Calu3 (cell line): ENCODE results near the gene ST7L. TPM values are rescaled to one million over a fixed set of nuclear protein-coding genes. Genes with fewer than 3 reads are reported as not detected.

Experiments used
- BruUV-seq: library from RNA; stranded (reverse); fragments of 400-500 nt; replicated peaks from 2 replicates; lab custom pipeline; 2021; lab: Mats Ljungman, UMichigan
- CTCF ChIA-PET: fragments of 300-600 bp; sonication (Branson Sonifier 250); formaldehyde crosslinking; loops from one replicate; lab custom pipeline; 2022; ENCODE audit warnings: antibody characterized with exemption; lab: Charles Lee
- DNase-seq: peaks from one replicate; pipeline ENCODE4 v3.0.0; 2022
- H3K27ac Mint-ChIP-seq: one replicate; pipeline ENCODE4 v1.8.0; 2022; ENCODE audit warnings: mixed read lengths; ENCODE audit not compliant: unreplicated experiment
- H3K27me3 Mint-ChIP-seq: one replicate; pipeline ENCODE4 v1.8.0; 2022; ENCODE audit warnings: mixed read lengths; ENCODE audit not compliant: unreplicated experiment
- H3K36me3 Mint-ChIP-seq: one replicate; pipeline ENCODE4 v1.8.0; 2022; ENCODE audit warnings: mild to moderate bottlenecking, moderate library complexity, mixed read lengths; ENCODE audit not compliant: insufficient read depth, unreplicated experiment
- H3K4me1 Mint-ChIP-seq: one replicate; pipeline ENCODE4 v1.8.0; 2022; ENCODE audit warnings: mild to moderate bottlenecking, low read depth, mixed read lengths; ENCODE audit not compliant: unreplicated experiment
- H3K4me3 Mint-ChIP-seq: one replicate; pipeline ENCODE4 v1.8.0; 2022; ENCODE audit warnings: mild to moderate bottlenecking, low read depth, moderate library complexity, mixed read lengths; ENCODE audit not compliant: unreplicated experiment
- H3K9me3 Mint-ChIP-seq: one replicate; pipeline ENCODE4 v1.8.0; 2022; ENCODE audit warnings: low read depth, mixed read lengths; ENCODE audit not compliant: unreplicated experiment
- intact Hi-C: fragments of 100-400 bp; cut with micrococcal nuclease; formaldehyde crosslinking; loops from one replicate; pipeline ENCODE4 v1.10.0; 2022; ENCODE audit not compliant: unreplicated experiment
- total RNA-seq: library from RNA; stranded (reverse); gene quantifications from 2 replicates; pipeline ENCODE4 v1.2.3, GENCODE V29; 2022
- TF ChIP-seq, protein P1 (sequence below): fragments of 200-600 bp; IDR thresholded peaks from one replicate; pipeline ENCODE4 v1.8.0; 2022; ENCODE audit warnings: antibody characterized with exemption; ENCODE audit not compliant: unreplicated experiment

The ST7L gene
- total RNA-seq, 1 experiment from 2014 or later = 15.9 TPM

DNA sequence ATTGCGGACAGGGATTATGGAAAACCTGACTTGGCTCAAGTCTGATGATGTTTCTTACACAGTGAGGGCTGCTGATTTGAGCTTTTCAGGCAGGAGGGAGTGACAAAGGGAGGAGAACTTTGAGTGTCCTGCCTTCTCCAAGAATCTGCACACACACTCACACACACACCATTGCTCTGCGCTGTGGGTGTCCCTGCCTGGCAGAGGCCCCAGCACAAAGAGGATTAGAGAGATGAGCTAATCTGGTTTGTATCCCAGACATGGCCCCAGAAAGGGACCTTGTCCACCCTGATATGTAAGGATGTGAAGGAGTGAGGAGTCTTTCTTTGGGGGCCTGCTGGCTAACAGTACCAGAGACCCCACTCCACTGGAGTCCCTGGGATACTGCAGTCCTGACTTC, 116.1 kb downstream of the ST7L start:
- Mint-ChIP-seq H3K4me1 (no peaks in the 10 kb centered on the region), H3K27me3 (peaks cover 26% of the 10 kb centered on the region), H3K27ac (no peak overlapping the region), H3K36me3 (peaks cover 3% of the 10 kb centered on the region), H3K4me3 (no peak overlapping the region), H3K9me3 (no peaks in the 10 kb centered on the region)
- CTCF ChIA-PET = no interaction called here
- DNase-seq = no peak
- intact Hi-C loops = loop anchor here (10.0 kb wide), 1 partner anchor 112 kb away; the partner anchor contains the start of genes CAPZA1 and ST7L
- BruUV-seq = no TSS peak
- TF ChIP-seq, protein P1, sequence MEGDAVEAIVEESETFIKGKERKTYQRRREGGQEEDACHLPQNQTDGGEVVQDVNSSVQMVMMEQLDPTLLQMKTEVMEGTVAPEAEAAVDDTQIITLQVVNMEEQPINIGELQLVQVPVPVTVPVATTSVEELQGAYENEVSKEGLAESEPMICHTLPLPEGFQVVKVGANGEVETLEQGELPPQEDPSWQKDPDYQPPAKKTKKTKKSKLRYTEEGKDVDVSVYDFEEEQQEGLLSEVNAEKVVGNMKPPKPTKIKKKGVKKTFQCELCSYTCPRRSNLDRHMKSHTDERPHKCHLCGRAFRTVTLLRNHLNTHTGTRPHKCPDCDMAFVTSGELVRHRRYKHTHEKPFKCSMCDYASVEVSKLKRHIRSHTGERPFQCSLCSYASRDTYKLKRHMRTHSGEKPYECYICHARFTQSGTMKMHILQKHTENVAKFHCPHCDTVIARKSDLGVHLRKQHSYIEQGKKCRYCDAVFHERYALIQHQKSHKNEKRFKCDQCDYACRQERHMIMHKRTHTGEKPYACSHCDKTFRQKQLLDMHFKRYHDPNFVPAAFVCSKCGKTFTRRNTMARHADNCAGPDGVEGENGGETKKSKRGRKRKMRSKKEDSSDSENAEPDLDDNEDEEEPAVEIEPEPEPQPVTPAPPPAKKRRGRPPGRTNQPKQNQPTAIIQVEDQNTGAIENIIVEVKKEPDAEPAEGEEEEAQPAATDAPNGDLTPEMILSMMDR = no peak

DNA sequence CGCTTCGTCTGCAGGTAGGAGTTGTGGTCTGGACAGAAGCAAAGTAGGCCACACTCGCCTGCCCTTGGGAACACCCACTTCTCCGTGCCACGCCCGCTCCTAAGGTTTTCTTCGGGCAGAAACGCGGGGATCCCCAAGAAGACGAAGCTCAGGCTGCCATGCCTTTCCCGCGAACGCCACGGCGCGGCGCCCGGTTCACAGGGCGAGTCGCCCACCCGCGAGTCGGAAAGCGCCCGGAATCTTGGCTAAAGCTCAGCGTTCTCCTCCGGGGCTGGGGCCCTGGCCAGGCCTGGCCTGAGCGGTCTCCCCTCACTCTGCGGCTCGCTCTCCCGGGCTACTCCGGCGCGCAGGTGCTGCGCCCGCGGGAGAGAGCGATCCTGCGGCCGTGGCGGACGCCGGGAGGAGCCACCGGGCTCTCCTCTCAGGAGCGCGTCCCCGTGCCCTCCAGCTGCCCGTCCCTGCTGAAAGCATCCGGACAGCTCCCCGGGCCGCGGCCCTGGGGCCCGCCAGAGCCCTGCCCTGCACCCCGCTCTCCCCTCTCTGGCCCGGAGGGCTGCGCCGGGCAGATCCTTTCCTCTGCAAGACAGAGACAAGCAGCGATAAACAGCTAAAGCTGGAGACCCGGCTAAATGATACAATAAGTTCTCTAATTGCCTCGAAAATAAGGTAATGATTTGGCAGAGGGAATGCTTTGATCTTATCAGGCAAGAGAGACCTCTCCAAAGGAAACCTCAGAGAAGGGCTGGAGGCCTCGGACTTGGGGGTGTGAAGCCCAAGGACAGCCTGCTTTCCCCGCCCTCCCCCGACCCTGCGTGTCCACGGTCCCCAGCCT, 116.9 kb downstream of the ST7L start:
- Mint-ChIP-seq H3K36me3 (no peaks in the 10 kb centered on the region), H3K9me3 (no peaks in the 10 kb centered on the region), H3K4me3 (peak overlapping the region; percentile 53), H3K4me1 (no peaks in the 10 kb centered on the region), H3K27ac (no peak overlapping the region), H3K27me3 (peaks cover 26% of the 10 kb centered on the region)
- TF ChIP-seq, protein P1 = peak; percentile 34
- CTCF ChIA-PET = interaction anchor here (0.7 to 1.0 kb wide), 2 partner anchors 21 to 108 kb away, joined by 3 read pairs; no protein-coding TSS in a partner anchor
- BruUV-seq = no TSS peak
- intact Hi-C loops = loop anchor here (10.0 kb wide), 1 partner anchor 113 kb away; the partner anchor contains the start of genes CAPZA1 and ST7L
- peak; percentile 67 for DNase-seq

DNA sequence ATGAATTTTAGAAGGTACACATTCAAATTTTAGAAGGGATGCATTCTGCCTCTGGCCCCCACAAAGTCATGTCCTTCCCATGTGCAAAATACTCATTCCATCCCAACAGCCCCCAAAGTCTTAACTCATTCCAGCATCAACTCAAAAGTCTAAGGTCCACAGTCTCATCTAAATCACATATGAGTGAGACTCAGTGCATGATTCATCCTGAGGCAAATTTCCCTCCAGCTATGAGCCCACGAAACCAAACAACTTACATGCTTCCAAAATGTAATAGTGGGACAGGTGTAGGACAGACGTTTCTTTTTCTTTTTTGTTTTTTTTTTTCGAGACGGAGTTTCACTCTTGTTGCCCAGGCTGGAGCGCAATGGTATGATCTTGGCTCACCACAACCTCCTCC, 122.7 kb downstream of the ST7L start:
- Mint-ChIP-seq H3K4me3 (no peak overlapping the region), H3K4me1 (no peaks in the 10 kb centered on the region), H3K27ac (no peak overlapping the region), H3K36me3 (no peaks in the 10 kb centered on the region), H3K27me3 (no peaks in the 10 kb centered on the region), H3K9me3 (no peaks in the 10 kb centered on the region)
- DNase-seq = no peak
- BruUV-seq = no TSS peak
- CTCF ChIA-PET = no interaction called here
- TF ChIP-seq, protein P1 = no peak
- intact Hi-C loops = no loop called here

DNA sequence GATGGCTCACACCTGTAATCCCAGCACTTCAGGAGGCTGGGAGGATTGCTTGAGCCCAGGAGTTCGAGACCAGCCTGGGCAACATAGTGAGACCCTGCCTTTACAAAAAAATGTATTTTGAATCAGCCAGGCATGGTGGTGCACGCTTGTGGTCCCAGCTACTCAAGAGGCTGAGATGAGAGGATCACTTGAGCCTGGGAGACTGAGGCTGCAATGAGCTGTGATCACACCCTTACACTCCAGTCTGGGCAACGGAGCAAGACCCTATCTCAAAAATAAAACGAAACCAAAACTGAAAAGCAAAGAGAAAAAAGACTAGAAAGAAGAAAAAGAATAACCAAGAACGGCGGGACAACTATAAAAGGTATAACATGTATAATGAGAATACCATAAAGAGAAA, 125.6 kb downstream of the ST7L start:
- BruUV-seq = no TSS peak
- Mint-ChIP-seq H3K36me3 (no peaks in the 10 kb centered on the region), H3K4me1 (no peaks in the 10 kb centered on the region), H3K9me3 (no peaks in the 10 kb centered on the region), H3K4me3 (no peak overlapping the region), H3K27ac (no peak overlapping the region), H3K27me3 (no peaks in the 10 kb centered on the region)
- TF ChIP-seq, protein P1 = no peak
- DNase-seq = no peak
- CTCF ChIA-PET = no interaction called here
- intact Hi-C loops = no loop called here
